ENCODE measurements around the gene AP4S1. TPM values are rescaled to one million over a fixed set of nuclear protein-coding genes. Genes with fewer than 3 reads are reported as not detected.
A peak's percentile ranks its signal among the peaks of the same experiment; 100 is the strongest.
"Not testable (repeated sequence)": the region's sequence is repeated elsewhere in the genome, so short reads cannot be mapped to it uniquely, and the experiment has no call there.

The AP4S1 gene
- total RNA-seq, 4 donors from 2014 or later, result 2.9 to 12.8 (median 9.2) TPM

DNA sequence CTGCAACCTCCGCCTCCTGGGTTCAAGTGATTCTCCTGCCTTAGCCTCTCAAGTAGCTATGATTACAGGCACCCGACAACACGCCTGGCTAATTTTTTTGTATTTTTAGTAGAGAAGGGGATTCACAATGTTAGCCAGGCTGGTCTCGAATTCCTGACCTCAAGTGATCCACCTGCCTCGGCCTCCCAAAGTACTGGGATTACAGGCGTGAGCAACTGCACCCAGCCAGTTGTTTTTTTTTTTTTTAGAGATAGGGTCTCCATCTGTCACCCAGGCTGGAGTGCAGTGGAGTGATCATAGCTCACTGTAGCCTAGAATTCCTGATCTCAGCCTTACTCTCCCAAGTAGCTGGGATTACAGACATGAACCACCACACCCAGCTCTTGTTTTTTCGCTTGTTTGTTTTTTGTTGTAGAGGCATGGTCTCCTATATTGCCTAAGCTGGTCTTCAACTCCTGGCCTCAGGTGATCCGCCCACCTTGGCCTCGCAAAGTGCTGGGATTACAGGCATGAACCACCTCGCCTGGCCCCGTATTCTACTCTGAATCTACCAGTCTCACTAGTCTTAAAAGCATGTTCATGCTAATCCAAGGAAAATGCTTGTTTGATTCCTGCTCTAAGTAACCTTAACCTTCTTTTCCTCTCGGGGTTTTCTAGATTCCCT lies 32.4 kb downstream of the AP4S1 start:
- Histone ChIP-seq H3K27ac (peak overlapping the region in 1 of 4 donors; percentile 9), H3K4me1 (peaks cover 22 to 30% of the 10 kb centered on the region in 2 donors), H3K36me3 (no peaks in the 10 kb centered on the region), H3K4me3 (no peak overlapping the region), H3K27me3 (no peaks in the 10 kb centered on the region), H3K9me3 (no peaks in the 10 kb centered on the region)
- TF ChIP-seq, protein P1, sequence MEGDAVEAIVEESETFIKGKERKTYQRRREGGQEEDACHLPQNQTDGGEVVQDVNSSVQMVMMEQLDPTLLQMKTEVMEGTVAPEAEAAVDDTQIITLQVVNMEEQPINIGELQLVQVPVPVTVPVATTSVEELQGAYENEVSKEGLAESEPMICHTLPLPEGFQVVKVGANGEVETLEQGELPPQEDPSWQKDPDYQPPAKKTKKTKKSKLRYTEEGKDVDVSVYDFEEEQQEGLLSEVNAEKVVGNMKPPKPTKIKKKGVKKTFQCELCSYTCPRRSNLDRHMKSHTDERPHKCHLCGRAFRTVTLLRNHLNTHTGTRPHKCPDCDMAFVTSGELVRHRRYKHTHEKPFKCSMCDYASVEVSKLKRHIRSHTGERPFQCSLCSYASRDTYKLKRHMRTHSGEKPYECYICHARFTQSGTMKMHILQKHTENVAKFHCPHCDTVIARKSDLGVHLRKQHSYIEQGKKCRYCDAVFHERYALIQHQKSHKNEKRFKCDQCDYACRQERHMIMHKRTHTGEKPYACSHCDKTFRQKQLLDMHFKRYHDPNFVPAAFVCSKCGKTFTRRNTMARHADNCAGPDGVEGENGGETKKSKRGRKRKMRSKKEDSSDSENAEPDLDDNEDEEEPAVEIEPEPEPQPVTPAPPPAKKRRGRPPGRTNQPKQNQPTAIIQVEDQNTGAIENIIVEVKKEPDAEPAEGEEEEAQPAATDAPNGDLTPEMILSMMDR (IDR thresholded peaks at IDR 0.05 in 4 of 5, conservative IDR thresholded peaks at IDR 0.05 in 1 of 5), result no peak
- no peak for TF ChIP-seq POLR2A (IDR thresholded peaks at IDR 0.05)
- no peak for DNase-seq
- in situ Hi-C loops (cut with MboI; ENCODE audit: low sequenced_read_pairs in 4 of 4), result no loop called here
- ATAC-seq, result no peak
- intact Hi-C loops (cut with DNase I; ENCODE audit: low total_unique reads), result no loop called here

DNA sequence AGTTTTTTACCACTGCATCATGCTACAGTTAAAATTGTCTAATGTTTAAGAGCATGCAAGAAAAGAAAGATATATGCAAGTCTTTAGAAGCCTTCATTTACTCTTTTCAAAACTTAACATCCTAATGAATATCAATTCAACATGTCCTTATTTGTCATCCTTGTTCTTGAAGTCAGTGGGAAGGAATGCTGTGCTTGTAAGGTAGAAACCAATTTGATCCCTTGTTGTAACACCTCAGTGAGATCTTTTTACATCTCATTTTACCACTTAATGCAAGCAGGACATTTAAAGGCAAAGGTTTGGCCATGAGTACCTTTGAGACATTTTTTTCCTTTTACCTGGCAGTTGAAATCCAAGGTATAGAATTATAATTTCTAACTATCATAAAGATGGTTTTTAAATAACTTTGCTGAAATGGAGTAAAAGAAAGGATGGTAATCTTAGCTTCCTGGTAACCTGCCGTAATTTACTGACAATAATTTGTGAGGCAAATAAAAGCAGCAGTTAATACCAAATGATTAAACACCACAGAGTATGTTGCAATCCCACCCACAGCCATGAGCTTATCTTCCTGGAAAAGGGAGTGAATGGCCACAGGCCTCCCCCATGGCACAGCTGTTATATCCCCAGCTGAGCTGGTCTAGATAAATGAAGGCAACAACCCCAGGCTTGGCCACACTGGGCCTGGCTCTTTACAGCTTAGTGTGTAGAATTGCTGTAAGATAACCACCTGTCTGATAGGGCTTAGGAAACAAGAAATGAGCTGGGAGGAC lies 33.9 kb downstream of the AP4S1 start:
- H3K9me3 ChIP-seq, result no peaks in the 10 kb centered on the region
- TF ChIP-seq POLR2A (IDR thresholded peaks at IDR 0.05), result no peak
- TF ChIP-seq, protein P1 (IDR thresholded peaks at IDR 0.05 in 4 of 5, conservative IDR thresholded peaks at IDR 0.05 in 1 of 5), result no peak
- no peaks in the 10 kb centered on the region for H3K36me3 ChIP-seq
- H3K4me1 ChIP-seq, result peaks cover 17 to 30% of the 10 kb centered on the region in 2 donors
- in situ Hi-C loops (cut with MboI; ENCODE audit: low sequenced_read_pairs in 4 of 4), result no loop called here
- no peaks in the 10 kb centered on the region for H3K27me3 ChIP-seq
- no peak overlapping the region for H3K4me3 ChIP-seq
- intact Hi-C loops (cut with DNase I; ENCODE audit: low total_unique reads), result no loop called here
- peak overlapping the region; percentile 2 to 78 (median 36) for H3K27ac ChIP-seq
- DNase-seq, result peak; percentile 16 to 31
- peak; percentile 55 to 62 for ATAC-seq

DNA sequence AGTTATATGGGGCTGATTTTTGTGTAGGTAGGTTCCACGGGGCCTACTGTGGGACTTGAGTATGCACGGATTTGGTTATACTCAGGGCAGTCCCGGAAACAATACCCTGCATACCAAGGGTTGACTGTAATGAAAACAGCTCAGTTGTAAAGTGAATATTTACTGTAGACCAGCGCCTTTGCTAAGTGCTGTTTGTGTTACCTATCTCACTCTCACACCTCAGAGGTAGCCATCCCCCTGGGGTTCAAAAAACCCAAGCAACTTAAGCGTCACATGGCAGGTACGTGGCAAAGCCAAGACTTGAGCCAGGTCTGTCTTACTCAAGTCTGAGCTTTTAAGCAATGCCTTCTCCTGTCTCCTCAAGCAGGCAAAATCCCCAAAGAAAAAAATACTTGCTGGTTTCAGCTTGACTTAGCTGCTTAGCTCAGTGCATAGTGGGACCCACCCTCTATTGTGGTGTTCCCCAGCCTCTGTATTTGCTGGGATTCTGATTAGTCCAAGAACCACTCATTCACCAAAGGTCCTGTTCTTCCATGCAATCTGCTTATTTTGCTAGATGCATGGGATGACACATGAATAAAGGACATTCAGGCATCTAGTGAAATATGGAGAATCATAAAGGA lies 34.9 kb downstream of the AP4S1 start:
- ATAC-seq (peak in 1 of 2 donors; percentile 54), DNase-seq (no peak)
- no peak for TF ChIP-seq POLR2A (IDR thresholded peaks at IDR 0.05)
- TF ChIP-seq, protein P1 (IDR thresholded peaks at IDR 0.05 in 4 of 5, conservative IDR thresholded peaks at IDR 0.05 in 1 of 5), result no peak
- intact Hi-C loops (cut with DNase I; ENCODE audit: low total_unique reads) (no loop called here), in situ Hi-C loops (cut with MboI; ENCODE audit: low sequenced_read_pairs in 4 of 4) (no loop called here)
- Histone ChIP-seq H3K27me3 (no peaks in the 10 kb centered on the region), H3K36me3 (no peaks in the 10 kb centered on the region), H3K27ac (peak overlapping the region in 2 of 4 donors; percentile 19 to 78), H3K4me3 (no peak overlapping the region), H3K4me1 (peaks cover 14 to 27% of the 10 kb centered on the region in 2 donors), H3K9me3 (no peaks in the 10 kb centered on the region)

DNA sequence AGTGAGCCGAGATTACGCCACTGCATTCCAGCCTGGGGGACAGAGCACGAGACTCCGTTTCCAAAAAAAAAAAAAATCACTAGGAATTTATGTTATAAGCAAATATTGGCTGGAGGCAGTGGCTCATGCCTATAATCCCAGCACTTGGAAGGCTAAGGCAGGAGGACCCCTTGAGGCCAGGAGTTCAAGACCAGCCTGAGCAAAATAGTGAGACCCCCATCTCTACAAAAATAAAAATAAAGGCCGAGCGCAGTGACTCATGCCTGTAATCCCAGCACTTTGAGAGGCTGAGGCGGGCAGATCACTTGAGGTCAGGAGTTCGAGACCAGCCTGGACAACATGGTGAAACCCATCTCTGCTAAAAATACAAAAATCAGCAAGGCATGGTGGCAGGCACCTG lies 37.5 kb downstream of the AP4S1 start:
- H3K27ac ChIP-seq; H3K4me3 ChIP-seq; H3K9me3 ChIP-seq; in situ Hi-C loops (cut with MboI; ENCODE audit: low sequenced_read_pairs in 4 of 4); ATAC-seq; H3K27me3 ChIP-seq; H3K36me3 ChIP-seq; intact Hi-C loops (cut with DNase I; ENCODE audit: low total_unique reads); DNase-seq: not testable (repeated sequence)
- peaks cover 12 to 21% of the 10 kb centered on the region in 2 donors for H3K4me1 ChIP-seq

DNA sequence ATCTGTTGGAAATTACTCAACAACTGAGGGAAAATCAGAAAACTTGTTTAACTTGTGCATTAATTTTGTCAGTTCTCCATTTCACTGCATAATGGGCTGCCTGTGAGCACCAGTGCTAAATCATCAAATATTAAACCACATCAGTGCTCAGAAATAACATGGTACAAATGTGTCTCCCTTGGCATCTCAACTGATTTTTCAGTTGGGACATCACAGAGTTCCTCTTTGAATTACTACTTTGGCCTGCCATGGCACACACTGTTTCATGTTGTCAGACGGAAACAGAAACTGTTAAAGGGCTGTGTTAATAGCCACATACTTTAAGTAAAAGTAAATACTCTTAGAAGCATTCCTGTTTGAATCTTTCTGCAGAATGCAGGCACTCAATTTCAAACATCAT lies 42.8 kb downstream of the AP4S1 start:
- Histone ChIP-seq H3K27me3 (no peaks in the 10 kb centered on the region), H3K27ac (no peak overlapping the region), H3K36me3 (no peaks in the 10 kb centered on the region), H3K4me1 (no peaks in the 10 kb centered on the region), H3K9me3 (no peaks in the 10 kb centered on the region), H3K4me3 (no peak overlapping the region)
- intact Hi-C loops (cut with DNase I; ENCODE audit: low total_unique reads) (no loop called here), in situ Hi-C loops (cut with MboI; ENCODE audit: low sequenced_read_pairs in 4 of 4) (no loop called here)
- TF ChIP-seq, protein P1 (IDR thresholded peaks at IDR 0.05 in 4 of 5, conservative IDR thresholded peaks at IDR 0.05 in 1 of 5), result no peak
- no peak for TF ChIP-seq POLR2A (IDR thresholded peaks at IDR 0.05)
- DNase-seq (no peak), ATAC-seq (peak; percentile 52 to 61)
